ENCODE results near the gene ZNF607. TPM values are rescaled to one million over a fixed set of nuclear protein-coding genes. Genes with fewer than 3 reads are reported as not detected.
"Not testable (repeated sequence)": the region's sequence is repeated elsewhere in the genome, so short reads cannot be mapped to it uniquely, and the experiment has no call there.

ZNF607 gene
- total RNA-seq = 1 to 10 TPM; 5.5 to 8.0 TPM
- long read RNA-seq, full-length matches to known transcripts = 4 of 12 reads
- long read RNA-seq, partial matches to known transcripts = 0 of 12 reads
- long read RNA-seq, other reads (novel, unspliced or antisense) = 8 of 12 reads

DNA sequence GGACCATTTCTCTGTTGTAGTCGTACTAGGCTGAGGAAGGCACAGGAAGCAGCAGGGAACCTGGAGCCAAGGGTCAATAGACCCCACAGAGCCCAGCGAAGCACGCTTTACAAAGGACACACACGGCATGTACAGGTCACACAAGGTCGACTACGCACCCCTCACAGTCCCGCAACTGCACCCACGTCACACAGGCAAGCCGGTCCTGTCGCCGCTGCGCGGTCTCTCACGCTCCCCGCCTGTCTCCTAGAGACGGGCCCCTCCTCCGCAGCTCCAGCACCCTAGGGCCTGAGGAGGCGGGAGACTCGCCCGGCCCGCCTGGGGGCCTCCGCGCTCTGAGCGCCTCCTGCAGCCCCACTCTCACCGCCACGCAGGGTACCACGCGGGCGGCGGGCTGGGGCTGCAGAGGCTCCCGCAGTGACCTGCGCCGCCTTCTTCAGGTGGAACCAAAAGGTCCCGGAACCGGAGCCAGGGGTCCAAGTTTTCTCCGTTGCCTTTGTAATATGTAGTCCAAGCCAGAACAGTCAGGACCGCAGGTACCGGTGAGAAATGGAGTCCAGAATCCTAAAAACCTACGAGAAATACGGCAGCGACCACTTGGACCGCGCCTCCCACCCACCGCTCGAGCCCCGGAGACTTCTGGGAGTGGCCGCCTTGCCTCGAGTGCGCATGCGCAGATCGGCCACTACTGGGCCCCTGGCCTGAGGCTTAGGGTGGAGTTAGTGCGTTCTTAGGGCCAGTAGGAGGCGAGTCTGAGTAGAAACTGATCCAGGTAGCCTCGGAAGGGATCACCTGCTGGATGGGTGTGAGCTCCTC is at the start of gene ZNF607:
Gene ZNF607 (minus strand): TSS at position 651 of the 816 bp plus-strand sequence. CDS start 8,143 bp downstream, outside the sequence.
- peak; percentile 99 to 100 for ATAC-seq
- peak; percentile 94 for DNase-seq
- intact Hi-C loops (cut with DNase I) = no loop called here

DNA sequence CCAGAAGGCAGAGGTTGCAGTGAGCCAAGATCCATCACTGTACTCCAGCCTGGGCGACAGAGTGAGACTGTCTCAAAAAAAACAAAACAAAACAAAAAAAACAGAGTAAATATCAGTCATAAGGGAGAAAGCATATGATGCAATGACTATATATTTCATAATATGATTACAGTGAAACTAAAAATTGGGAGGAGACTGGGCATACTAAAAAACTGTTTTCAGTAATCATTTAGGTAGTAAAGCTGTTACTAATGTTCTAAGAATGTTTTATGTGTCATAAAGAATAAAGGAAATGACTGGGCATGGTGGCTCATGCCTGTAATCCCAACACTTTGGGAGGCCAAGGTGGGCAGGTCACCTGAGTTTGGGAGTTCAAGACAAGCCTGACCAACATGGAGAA is 43.9 kb upstream of the ZNF607 start:
- no peak for ATAC-seq
- intact Hi-C loops (cut with DNase I) = no loop called here
- no peak for DNase-seq

DNA sequence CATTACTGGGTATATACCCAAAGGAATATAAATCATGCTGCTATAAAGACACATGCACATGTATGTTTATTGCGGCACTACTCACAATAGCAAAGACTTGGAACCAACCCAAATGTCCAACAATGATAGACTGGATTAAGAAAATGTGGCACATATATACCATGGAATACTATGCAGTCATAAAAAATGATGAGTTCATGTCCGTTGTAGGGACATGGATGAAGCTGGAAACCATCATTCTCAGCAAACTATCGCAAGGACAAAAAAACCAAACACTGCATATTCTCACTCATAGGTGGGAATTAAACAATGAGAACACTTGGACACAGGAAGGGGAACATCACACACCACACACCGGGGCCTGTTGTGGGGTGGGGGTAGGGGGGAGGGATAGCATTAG is 38.1 kb upstream of the ZNF607 start:
- intact Hi-C loops (cut with DNase I); DNase-seq; ATAC-seq: not testable (repeated sequence)

DNA sequence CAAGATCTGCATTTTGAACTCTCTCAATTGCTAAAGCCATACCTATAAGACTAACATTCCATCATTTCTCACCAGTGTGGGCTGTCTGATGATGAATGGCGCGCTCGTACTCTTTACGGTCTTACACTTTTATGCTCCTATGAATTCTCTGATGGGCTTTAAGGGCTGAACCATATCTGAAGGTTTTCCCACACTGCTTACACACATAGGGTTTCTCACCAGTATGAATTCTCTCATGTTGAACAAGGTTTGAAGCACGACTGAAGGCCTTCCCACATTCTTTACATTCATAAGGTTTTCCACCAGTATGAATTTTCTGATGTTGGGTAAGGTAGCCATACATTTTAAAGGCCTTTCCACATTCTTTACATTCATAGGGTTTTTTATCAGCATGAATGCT is 18.8 kb upstream of the ZNF607 start:
- no peak for ATAC-seq
- no peak for DNase-seq
- intact Hi-C loops (cut with DNase I) = no loop called here

DNA sequence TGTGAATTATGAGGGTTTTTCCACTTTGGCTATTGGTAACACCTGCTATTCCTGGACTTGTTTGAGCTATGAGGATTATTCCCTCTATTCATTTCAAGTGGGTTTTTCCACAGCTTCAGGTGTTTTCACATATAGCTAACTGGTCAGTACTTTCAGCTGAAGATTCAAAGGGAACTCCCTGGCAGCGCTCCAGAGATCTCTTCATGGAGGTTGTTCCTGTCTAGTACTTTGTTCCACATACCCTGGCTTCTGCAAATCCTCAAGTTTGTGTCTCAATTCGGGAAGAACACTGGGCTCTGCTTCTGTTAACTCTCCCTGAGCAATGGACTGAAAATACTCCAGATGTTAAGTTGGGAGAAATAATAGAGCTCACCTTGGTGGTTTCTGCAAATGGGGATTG is 5.6 kb upstream of the ZNF607 start:
- DNase-seq = no peak
- intact Hi-C loops (cut with DNase I) = no loop called here
- no peak for ATAC-seq

DNA sequence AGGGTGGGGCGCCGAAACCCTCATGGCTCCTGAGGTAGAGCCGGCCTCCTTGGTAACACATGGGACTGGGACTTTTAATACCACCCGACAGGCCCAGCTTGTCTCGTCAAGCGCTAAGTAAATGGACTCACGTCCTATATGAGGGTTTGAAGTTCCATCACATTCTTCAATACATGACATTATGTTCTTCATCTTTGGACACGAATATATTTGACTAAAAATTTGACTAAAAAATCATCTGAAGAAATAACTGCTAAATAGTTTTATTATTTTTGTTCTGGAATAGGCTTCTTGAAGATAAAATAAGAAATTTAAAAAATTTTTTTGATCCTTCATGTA is 335 bp upstream of the ZNF607 start:
- intact Hi-C loops (cut with DNase I) = no loop called here
- DNase-seq (no peak), ATAC-seq (no peak)

DNA sequence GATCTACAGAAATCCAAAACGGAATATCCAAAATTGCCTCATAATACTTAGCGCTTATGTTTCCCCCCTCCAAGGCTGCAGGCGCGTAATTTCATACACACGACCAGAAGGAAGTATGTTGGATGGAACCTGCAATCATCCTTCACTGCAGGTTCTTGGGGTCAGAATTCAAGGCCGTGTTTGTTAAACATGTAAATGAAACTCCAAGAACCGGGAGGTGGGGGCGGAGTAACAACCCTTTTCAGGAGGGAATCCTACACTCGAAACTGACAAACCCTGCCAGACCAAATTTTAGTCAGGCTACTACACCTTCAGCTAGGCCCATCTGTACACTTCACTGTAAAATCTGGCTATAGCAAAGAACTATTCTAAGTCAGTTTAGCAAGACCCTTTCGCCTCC is 1.3 kb downstream of the ZNF607 start:
- no peak for ATAC-seq
- DNase-seq = no peak
- intact Hi-C loops (cut with DNase I) = no loop called here

DNA sequence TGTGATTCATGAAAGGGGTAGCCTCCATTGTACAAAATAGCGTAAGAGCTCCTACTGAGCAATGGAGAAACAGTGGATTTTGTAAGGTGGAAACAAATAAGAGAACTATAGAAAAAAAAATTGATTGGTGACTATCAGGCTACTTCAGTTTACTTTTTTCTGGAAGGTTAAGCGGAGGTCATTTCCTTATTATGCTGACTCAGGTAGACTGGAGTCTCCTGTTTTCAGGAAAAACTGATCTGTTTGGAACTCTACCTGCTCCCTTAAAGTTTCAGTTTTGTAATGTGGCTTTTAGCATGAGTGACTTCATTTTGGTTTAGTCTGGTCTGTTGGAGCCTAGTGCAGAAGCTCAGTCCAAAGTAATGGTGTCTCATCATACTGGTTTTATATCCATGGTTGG is 3.4 kb downstream of the ZNF607 start:
- intact Hi-C loops (cut with DNase I) = no loop called here
- no peak for ATAC-seq
- DNase-seq = no peak

DNA sequence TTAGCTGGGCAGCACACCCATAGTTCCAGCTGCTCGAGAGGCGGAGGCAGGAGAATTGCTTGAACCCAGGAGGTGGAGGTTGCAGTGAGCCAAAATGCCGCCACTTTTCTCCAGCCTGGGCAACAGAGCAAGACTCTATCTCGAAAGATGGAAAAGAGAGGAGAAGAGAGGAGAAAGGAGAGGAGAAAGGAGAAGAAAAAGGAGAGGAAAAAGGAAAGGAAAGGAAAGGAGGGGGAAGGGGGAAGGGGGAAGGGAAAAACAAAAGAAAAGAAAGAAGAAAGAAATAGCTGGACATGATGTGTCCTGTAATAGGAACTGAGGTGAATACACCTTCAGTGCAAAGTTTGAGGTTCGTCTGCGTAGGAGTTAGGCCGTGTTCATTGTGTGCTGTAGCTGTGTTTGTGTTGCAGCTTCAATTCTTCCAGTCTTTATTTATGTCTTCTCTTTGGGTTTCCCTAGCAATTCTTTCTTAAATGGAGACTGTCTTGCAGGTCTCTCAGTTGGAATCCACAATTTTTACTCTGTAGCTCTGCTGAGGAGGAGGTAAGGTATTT is 13.4 kb downstream of the ZNF607 start:
- DNase-seq = no peak
- intact Hi-C loops (cut with DNase I) = no loop called here
- no peak for ATAC-seq

DNA sequence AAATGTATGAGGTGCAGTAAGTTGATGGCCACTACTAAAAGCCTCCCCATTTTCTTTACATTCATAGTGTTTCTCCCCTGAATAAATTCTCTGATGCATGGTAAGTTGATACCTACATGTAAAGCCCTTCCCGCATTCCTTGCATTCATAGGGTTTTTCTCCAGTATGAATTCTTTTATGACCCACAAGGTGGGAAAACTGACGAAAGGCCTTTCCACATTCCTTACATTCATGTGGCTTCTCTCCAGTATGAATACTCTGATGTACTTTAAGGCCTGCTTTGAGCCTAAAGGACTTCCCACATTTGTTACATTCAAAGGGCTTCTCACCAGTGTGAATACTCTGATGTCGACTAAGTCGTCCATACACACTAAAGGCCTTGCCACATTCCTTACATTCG is 20.5 kb downstream of the ZNF607 start:
- intact Hi-C loops (cut with DNase I) = no loop called here
- ATAC-seq = no peak

DNA sequence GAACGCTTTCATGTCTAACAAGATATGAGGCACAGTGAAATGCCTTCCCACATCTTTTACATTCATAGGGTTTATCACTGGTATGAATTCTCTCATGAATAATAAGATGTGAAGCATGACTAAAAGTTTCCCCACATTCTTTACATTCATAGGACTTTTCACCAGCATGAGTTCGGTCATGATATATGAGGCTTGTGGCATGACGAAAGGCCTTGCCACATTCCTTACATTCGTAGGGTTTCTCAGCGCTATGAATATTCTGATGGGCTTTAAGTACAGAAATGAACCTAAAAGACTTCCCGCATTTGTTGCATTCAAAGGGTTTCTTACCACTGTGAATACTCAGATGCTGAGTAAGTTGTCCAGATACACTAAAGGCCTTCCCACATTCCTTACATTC is 21.3 kb downstream of the ZNF607 start:
- intact Hi-C loops (cut with DNase I) = no loop called here
- no peak for DNase-seq
- no peak for ATAC-seq

More for the DNA sequence above, 20.5 kb downstream of the ZNF607 start:
- DNase-seq = no peak

DNA sequence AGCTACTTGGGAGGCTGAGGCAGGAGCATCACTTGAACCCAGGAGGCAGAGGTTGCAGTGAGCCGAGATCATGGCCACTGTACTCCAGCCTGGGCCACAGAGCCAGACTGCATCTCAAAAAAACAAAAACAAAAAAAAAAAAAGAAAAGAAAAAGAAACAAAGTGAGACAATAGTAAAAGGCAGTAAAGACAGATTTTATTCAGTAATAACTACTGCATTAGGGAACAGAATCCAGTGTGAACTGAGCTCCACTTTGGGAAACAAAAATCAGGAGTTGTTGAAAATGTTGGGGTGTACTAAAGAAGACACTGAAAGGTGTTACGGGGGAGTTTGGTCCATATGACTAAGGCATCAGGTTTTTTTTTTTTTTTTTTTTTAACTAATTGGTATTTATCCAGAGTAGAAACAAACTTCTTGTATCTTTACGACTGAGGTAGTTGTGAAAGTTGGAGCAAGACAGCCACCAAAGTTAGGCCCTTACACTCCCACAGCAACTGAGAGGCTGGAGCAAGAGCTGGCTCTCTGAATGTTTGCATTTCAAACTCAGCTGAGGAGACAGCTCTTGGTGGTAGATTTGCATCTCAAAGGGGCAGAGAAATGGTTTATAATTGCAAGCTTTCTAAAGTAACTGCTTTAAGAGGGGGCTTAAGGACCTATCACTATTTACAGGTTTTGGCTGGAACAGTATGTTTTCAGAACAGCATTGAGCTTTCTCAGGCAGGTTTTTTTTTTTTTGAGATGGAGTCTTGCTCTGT is 24.2 kb downstream of the ZNF607 start:
- ATAC-seq (no peak), DNase-seq (no peak)
- intact Hi-C loops (cut with DNase I) = no loop called here

DNA sequence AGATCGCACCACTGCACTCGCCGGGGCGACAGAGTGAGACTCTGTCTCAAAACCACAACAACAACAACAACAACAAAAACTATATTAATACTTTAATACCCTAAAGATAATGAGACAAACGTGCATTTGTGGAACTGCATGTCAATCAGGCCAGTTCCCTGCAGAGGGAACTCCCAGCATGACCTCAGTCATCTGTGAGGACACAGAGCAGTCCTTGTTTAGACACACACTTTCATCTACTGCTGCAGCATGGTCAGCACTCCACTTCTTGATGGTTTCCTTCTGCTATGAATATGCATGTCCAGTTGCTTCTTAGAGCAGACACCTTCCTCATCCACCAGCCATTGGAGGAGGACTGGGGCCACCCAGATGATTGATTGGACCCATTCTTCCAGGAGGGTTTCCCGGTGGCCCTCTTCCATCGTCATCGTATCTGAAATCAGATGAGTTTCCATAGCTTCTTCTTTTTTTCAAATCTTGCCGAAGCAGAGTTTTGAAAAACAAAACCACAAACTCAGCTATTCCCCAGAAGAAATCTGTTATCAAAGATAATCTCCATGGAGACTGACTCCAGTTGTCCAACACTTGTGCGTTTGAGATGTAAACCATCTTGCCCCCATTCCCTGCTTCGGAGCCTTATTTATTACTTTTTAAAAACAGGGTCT is 26.5 kb downstream of the ZNF607 start:
- ATAC-seq (no peak), DNase-seq (no peak)
- intact Hi-C loops (cut with DNase I) = no loop called here

DNA sequence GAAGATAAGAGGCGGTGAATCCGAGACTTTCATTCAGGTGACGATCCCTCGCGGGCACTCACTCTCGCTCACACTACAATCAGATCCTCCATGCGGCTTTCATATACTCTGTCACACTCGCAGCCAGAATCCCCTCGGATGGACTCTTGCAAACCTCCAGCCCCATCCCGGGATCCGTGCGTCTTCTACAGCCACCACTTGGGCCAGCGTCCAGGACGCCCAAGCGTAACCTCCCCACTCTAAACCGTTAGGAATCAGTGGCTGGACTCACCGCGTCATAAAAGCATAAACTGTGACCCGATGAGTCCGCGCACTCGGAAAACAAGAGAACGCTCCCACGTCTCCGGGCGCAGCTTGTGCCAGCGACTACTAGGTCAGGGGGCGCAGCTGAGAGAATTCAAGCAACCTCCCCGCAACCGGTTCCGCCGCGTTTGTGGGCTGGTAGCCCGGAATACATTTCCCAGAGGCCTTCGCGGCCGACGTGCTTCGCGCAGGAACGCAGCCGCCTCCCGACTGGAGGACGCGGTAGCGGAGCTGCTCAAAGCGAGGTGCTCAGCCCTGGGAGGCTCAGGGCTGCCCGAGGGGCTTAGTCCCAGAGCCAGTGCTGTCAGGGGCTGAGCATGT is 27.6 kb downstream of the ZNF607 start:
- DNase-seq (peak; percentile 93), ATAC-seq (peak; percentile 97 to 98)
- intact Hi-C loops (cut with DNase I) = no loop called here

DNA sequence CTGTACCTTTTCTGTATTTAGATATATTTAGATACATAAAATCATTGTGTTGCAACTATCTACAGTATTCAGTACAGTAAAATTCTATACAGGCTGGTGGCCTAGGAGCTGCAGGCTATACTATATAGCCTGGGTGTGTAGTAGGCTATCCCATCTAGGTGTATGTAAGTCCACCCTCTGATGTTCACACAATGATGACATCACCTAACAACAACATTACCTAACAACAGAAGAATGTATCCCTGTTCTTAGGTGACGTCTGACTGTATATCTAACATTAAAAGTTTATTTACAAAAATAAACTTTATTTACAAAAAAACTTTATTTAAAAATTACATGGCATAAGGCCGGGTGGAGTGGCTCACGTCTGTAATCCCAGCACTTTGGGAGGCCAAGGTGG is 36.0 kb downstream of the ZNF607 start:
- no peak for DNase-seq
- intact Hi-C loops (cut with DNase I) = no loop called here
- ATAC-seq = no peak

DNA sequence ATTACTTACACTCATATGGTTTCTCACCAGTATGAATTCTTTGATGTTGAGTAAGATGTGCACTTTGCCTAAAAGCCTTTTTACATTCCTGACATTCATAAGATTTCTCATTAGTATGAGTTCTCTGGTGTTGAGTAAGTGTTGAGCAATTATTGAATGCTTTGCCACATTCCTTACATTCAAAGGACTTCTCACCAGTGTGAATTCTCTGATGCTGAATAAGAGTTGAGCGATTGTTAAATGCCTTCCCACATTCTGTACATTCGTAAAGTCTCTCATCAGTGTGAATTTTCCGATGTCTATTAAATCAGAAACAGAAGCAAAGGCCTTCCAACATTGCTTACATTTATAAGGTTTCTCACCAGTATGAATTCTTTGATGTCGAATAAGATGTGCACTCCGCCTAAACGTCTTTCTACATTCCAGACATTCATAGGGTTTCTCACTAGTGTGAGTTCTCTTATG is 50.1 kb downstream of the ZNF607 start:
- DNase-seq = no peak
- no peak for ATAC-seq
- intact Hi-C loops (cut with DNase I) = no loop called here

DNA sequence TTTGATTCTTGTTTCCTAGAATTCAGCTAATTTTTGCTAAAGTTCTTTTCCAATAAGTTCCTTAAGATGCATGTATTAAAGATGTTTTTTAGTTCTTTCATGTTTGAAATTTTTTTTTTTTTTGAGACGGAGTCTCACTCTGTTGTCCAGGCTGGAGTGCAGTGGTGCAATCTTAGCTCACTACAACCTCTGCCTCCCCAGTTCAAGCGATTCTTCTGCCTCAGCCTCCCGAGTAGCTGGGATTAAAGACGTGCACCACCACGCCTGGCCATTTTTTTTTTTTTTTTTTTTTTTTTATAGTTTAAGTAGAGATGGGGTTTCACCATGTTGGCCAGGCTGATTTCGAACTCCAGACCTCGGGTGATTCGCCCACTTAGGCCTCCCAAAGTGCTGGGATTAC is 62.4 kb downstream of the ZNF607 start:
- not testable (repeated sequence) for DNase-seq, ATAC-seq
- intact Hi-C loops (cut with DNase I) = loop anchor here in 1 of 2 donors (10.0 kb wide), 1 partner anchor 62 kb away; the partner anchor contains the start of genes ZNF540 and ZNF571

DNA sequence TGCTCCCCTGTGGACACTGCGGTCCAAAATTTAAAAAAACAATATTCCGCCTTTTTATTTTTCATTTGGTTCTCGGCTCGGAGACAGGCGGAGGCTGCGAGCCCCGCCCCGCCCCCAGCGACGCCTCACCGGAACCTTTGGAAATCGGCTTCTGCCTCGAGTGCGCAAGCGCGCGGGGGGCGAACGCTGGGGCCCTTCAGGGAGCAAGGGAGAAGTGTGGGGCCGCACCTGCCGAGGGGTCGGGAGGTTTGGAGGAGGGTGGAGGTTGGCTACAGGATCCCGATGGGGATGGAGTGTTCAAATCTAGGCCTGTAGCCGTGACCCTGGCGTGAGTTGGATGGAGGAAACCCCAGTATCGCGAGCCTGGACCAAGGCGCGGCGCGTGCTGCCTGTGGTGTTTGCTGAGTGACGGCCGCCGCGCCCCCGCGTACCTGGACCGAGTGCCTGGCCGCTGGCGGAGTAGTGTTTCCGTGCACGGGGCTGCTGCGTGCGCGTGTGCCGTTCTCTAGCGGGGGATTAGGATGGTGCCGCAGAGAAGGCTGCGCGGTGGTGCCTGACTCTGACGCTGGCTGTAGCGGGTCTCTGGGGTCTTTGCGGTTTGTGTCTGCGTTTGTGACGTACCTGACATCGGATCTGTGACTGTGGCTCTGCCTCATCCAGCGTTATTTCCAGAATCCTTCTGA is 63.7 kb downstream of the ZNF607 start:
- intact Hi-C loops (cut with DNase I) = loop anchor here in 1 of 2 donors (10.0 kb wide), 1 partner anchor 61 kb away; the partner anchor contains the start of genes ZNF540 and ZNF571
- ATAC-seq = peak; percentile 80 to 91

More for the DNA sequence above, 63.7 kb downstream of the ZNF607 start:
- peak; percentile 89 for DNase-seq
